Sigmoid colon (tissue), 4 donors: Measurements from ENCODE around the gene ATOSB.

Source experiments
- POLR2A ChIP-seq, 2 donors: fragments of 450-650 bp; IDR thresholded peaks; one replicate each; pipeline ENCODE4 v1.6.1; 2016; ENCODE audit warnings: antibody characterized with exemption in 2 of 2, mild to moderate bottlenecking in 2 of 2, moderate library complexity in 2 of 2
- POLR2AphosphoS5 ChIP-seq, 4 donors: sonication (generic); formaldehyde crosslinking; IDR thresholded peaks; one replicate each; pipeline ENCODE4 v1.6.1; 2017; ENCODE audit warnings: antibody characterized with exemption in 4 of 4
- TF ChIP-seq, protein P1 (sequence below), 4 experiments: fragments of 450-650 bp in 3 of 4; fragments of 200-600 bp in 1 of 4; IDR thresholded peaks; one replicate each; pipeline ENCODE4 v1.5.1; 2016 to 2019; ENCODE audit warnings: antibody characterized with exemption in 4 of 4, mild to moderate bottlenecking in 3 of 4, moderate library complexity in 2 of 4

DNA sequence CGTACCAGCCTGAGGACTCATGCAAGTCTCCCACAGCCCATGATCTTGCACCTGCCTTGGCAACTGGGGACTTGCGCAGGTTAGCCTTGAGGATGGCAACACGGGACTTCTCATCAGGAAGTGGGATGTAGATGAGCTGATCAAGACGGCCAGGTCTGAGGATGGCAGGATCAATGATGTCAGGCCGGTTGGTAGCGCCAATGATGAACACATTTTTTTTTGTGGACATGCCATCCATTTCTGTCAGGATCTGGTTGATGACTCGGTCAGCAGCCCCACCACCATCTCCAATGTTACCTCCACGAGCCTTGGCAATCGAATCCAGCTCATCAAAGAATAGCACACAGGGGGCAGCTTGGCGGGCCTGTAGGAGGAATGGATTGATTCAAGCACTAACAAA lies 56.2 kb downstream of the ATOSB start:
- TF ChIP-seq, protein P1, sequence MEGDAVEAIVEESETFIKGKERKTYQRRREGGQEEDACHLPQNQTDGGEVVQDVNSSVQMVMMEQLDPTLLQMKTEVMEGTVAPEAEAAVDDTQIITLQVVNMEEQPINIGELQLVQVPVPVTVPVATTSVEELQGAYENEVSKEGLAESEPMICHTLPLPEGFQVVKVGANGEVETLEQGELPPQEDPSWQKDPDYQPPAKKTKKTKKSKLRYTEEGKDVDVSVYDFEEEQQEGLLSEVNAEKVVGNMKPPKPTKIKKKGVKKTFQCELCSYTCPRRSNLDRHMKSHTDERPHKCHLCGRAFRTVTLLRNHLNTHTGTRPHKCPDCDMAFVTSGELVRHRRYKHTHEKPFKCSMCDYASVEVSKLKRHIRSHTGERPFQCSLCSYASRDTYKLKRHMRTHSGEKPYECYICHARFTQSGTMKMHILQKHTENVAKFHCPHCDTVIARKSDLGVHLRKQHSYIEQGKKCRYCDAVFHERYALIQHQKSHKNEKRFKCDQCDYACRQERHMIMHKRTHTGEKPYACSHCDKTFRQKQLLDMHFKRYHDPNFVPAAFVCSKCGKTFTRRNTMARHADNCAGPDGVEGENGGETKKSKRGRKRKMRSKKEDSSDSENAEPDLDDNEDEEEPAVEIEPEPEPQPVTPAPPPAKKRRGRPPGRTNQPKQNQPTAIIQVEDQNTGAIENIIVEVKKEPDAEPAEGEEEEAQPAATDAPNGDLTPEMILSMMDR (IDR thresholded peaks at IDR 0.05) = no peak
- TF ChIP-seq POLR2AphosphoS5 (IDR thresholded peaks at IDR 0.05) (no peak), POLR2A (IDR thresholded peaks at IDR 0.05) (no peak)
